Skeletal muscle satellite cell (primary cell): Measurements from ENCODE around the gene ALG6.
"Not testable (repeated sequence)": the region's sequence is repeated elsewhere in the genome, so short reads cannot be mapped to it uniquely, and the experiment has no call there.

Experiments
- H3K27me3 ChIP-seq: 2 replicates; pipeline ENCODE4 v1.7.0; 2013; ENCODE audit warnings: low read length; ENCODE audit not compliant: control insufficient read depth, insufficient read depth
- H3K36me3 ChIP-seq: 2 replicates; pipeline ENCODE4 v1.7.0; 2013; ENCODE audit warnings: mild to moderate bottlenecking, control low read depth, low read length; ENCODE audit not compliant: insufficient read depth
- H3K4me1 ChIP-seq: 2 replicates; pipeline ENCODE4 v1.7.0; 2013; ENCODE audit warnings: low read length; ENCODE audit not compliant: control insufficient read depth, insufficient read depth
- H3K4me2 ChIP-seq: 2 replicates; pipeline ENCODE4 v1.7.0; 2013; ENCODE audit warnings: mild to moderate bottlenecking, low read length
- H3K4me3 ChIP-seq: 2 replicates; pipeline ENCODE4 v1.7.0; 2013; ENCODE audit warnings: low read length
- H3K9ac ChIP-seq: 2 replicates; pipeline ENCODE4 v1.7.0; 2013; ENCODE audit warnings: mild to moderate bottlenecking, low read depth, low read length, moderate library complexity
- H3K9me3 ChIP-seq: replicated peaks from 2 replicates; pipeline ENCODE4 v1.7.0; 2013; ENCODE audit warnings: mild to moderate bottlenecking, control low read depth, low read length

Gene ALG6

DNA sequence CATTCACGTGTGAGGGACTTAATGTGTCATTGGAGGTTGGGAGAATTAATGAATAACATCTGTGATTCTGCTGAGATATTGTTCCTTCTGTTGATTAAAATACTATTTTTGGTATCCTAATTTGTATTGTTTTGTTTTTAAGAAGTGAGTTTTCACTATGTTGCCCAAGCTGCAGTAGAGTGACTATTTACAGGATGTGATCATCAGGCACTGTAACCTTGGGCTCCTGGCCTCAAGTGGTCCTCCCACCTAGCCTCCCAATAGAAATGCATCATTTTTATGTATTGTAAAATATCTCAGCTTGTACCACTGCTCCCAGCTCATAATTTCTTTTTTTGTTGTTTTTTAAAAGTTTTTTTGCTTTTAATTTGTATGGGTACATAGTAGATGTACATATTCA lies 14.3 kb downstream of the ALG6 start:
- Histone ChIP-seq H3K4me1 (no peaks in the 10 kb centered on the region), H3K4me3 (no peak overlapping the region), H3K36me3 (no peaks in the 10 kb centered on the region), H3K9me3 (no peaks in the 10 kb centered on the region), H3K4me2 (no peak overlapping the region), H3K27me3 (no peaks in the 10 kb centered on the region), H3K9ac (no peak overlapping the region)

DNA sequence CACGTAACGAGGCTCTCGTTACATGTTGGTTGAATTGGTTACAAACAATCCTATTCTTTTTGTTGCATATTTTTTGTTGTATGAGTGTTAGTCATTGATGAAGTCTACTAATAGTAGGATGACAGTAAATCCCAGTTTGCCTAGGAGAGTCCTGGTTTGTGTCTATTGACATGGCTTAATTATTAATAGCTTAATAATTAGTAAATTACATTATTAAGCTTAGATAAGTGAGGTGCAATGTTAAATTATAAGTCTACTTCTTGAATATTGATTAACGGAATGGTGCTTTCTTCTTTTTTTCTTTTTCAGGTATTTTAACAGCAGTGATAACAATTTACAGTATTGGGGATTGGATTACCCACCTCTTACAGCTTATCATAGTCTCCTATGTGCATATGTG lies 34.5 kb downstream of the ALG6 start:
- Histone ChIP-seq H3K27me3 (no peaks in the 10 kb centered on the region), H3K4me1 (no peaks in the 10 kb centered on the region), H3K36me3 (peaks cover 4% of the 10 kb centered on the region), H3K4me2 (no peak overlapping the region), H3K4me3 (no peak overlapping the region), H3K9ac (no peak overlapping the region), H3K9me3 (no peaks in the 10 kb centered on the region)

DNA sequence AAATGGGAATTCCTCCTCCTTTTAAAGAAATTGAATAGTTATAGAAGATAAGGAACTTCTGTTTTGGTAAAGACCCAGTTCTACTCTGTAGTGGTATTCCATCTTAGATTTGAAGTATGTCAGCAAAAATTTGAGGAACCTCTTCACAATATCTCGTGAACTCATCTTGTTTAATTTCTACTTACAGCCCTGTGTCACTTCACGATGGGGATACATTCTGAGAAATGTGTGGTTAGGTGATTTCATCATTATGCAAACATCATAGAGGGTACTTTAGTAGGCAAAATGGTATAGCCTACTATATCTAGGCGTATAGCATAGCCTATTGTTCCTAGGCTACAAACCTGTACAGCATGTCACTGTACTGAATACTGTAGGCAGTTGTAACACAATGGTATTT lies 36.0 kb downstream of the ALG6 start:
- no peaks in the 10 kb centered on the region for H3K4me1 ChIP-seq

DNA sequence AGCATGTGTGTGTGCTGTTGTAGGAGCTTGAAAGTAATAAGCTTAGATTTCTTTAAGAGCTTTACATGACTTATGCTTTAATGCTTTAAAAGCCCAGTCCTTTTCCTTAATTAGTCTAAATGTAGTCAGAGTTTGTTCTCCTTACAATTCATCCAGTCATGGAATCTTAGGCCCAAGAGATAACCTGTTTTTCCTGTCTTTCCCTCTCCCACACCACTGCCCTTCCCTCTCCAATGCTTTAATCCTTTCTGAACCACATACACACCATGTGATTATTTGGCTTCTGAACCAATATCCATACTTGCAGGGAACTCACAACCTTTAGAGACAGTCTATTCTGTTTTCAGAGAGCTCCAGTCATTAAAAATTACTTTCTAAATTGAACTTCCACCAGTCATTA lies 37.6 kb downstream of the ALG6 start:
- H3K4me1 ChIP-seq: no peaks in the 10 kb centered on the region
- H3K9me3 ChIP-seq: no peaks in the 10 kb centered on the region
- H3K36me3 ChIP-seq: peaks cover 4% of the 10 kb centered on the region
- no peak overlapping the region for H3K4me3 ChIP-seq
- H3K9ac ChIP-seq: no peak overlapping the region
- H3K4me2 ChIP-seq: no peak overlapping the region
- H3K27me3 ChIP-seq: no peaks in the 10 kb centered on the region

More for the DNA sequence above, 36.0 kb downstream of the ALG6 start:
- Histone ChIP-seq H3K4me2 (no peak overlapping the region), H3K9ac (no peak overlapping the region), H3K27me3 (no peaks in the 10 kb centered on the region), H3K4me3 (no peak overlapping the region), H3K36me3 (peaks cover 4% of the 10 kb centered on the region), H3K9me3 (no peaks in the 10 kb centered on the region)

DNA sequence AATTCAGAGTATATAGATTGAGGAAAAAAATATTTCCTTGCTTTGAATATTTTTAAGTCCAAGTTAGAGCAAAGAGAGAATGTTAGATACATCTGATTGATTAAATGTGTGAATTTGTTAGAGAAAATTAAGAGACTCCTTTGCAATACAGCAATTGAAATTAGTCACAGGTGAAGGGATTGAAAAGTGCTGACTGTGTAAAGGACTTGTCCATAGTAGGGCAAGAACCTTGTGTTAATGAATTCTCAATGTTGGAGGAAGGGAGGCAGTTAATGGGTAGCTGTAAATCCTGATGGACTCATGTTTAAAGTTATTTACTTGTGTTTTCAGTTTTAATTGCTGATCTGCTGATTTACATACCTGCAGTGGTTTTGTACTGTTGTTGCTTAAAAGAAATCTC lies 38.6 kb downstream of the ALG6 start:
- H3K4me1 ChIP-seq: no peaks in the 10 kb centered on the region
- H3K4me3 ChIP-seq: no peak overlapping the region
- peaks cover 4% of the 10 kb centered on the region for H3K36me3 ChIP-seq
- no peaks in the 10 kb centered on the region for H3K9me3 ChIP-seq
- H3K9ac ChIP-seq: no peak overlapping the region
- no peak overlapping the region for H3K4me2 ChIP-seq
- H3K27me3 ChIP-seq: no peaks in the 10 kb centered on the region

DNA sequence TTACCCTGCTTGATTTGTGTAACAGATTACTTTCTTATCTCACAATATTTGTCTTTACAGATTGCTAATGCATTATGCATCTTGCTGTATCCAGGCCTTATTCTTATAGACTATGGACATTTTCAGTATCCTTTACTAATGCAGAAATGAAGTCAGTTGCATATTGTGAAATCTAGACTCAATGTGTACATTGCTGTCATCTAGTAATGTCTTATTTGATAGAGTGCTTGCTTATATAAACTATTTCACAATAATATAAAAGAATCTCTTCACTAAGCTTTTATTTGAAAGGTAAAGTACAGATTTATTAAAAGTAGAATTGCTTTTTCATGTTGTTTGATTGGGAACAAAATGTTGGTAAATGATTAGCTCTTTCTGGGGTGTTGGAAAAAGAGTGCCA lies 39.6 kb downstream of the ALG6 start:
- Histone ChIP-seq H3K27me3 (no peaks in the 10 kb centered on the region), H3K9ac (no peak overlapping the region), H3K4me1 (no peaks in the 10 kb centered on the region), H3K36me3 (peaks cover 4% of the 10 kb centered on the region), H3K4me3 (no peak overlapping the region), H3K4me2 (no peak overlapping the region), H3K9me3 (no peaks in the 10 kb centered on the region)

DNA sequence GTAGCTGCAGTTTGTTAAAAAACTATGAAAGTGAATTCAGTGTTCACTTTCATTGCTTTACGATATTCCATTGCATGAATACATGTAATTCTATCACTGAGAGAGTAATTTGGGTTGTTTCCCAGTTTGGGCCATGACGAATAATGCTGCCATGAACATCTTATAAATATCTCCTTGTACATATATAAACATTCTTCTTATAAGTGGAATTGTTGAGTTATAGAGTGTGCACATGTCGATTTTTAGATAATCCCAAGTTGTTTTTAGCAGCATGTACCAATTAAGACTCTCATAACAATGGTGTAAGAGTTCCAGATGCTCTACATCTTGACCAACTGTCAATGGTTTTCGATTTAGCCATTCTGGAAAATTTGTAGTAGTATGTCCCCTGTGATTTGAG lies 40.9 kb downstream of the ALG6 start:
- H3K4me1 ChIP-seq: no peaks in the 10 kb centered on the region
- H3K9ac ChIP-seq: no peak overlapping the region
- H3K9me3 ChIP-seq: no peaks in the 10 kb centered on the region
- H3K27me3 ChIP-seq: no peaks in the 10 kb centered on the region
- no peak overlapping the region for H3K4me3 ChIP-seq
- peaks cover 4% of the 10 kb centered on the region for H3K36me3 ChIP-seq
- H3K4me2 ChIP-seq: no peak overlapping the region

DNA sequence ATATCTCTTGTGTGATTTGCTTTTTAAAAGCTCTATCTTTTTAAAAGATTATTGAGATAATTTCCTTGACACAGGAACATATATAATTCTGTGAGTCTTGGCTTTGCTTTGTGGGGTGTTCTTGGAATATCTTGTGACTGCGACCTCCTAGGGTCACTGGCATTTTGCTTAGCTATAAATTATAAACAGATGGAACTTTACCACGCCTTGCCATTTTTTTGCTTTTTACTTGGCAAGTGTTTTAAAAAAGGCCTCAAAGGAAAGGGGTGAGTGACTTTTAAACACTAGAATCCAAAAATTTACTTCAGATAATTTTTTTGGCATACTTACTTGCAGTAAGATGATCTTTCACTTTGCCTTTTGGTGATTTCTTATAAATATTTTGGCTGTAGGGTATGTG lies 43.6 kb downstream of the ALG6 start:
- no peak overlapping the region for H3K4me2 ChIP-seq
- H3K4me3 ChIP-seq: no peak overlapping the region
- no peaks in the 10 kb centered on the region for H3K9me3 ChIP-seq
- no peaks in the 10 kb centered on the region for H3K36me3 ChIP-seq
- H3K4me1 ChIP-seq: no peaks in the 10 kb centered on the region
- no peak overlapping the region for H3K9ac ChIP-seq
- no peaks in the 10 kb centered on the region for H3K27me3 ChIP-seq

DNA sequence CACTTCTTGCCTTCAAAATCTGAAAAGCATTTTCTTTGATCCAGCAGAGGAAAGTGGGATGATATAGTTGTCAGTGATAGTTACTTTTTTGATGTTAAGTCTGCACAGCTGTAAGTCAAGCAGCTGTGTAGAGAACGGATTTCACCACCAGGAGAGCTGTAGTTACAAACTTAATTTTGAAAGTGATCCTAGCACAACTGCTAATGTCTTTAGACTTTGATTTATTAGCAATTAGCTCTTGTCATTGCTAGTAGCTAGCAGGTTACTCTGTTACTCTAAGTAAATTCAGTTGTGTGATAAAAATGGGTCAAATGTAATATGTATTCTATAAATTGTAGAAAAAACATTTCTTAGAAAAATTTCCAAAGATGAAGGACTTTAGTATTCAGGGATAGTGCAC lies 46.0 kb downstream of the ALG6 start:
- Histone ChIP-seq H3K27me3 (no peaks in the 10 kb centered on the region), H3K36me3 (no peaks in the 10 kb centered on the region), H3K4me2 (no peak overlapping the region), H3K4me3 (no peak overlapping the region), H3K9me3 (no peaks in the 10 kb centered on the region), H3K9ac (no peak overlapping the region), H3K4me1 (no peaks in the 10 kb centered on the region)

DNA sequence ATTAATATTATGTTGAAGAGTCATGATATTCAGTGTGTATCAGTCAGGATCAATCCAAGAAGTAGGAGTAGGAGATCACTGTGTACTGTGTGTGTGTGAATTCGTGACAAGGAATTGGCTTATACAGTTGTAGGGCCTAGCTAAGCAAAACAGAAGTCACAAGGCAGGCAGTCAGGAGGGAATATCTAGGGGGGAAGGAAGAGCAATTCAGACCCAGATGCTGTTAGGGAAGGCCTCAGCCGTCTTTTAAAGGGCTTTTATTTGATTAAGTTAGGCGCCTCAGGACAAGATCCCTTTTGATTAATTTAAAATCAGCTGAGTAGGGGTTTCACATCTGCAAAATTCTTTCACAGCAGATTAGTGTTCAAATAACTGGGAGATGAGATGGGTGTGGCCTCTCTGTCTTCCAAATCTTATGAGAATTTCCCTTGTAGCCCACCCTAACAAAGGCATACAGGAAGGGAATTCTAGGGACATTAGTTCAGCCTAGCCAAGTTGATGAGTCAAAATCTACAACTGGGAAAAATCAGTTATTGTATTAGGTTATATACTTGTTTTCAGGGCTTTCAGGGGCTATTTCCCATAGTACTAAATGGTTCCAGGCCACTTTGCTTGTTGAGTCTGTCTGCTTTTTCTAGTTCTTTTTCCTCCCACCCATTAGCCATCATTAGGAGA lies 47.4 kb downstream of the ALG6 start:
- no peak overlapping the region for H3K4me2 ChIP-seq
- H3K4me1 ChIP-seq: no peaks in the 10 kb centered on the region
- H3K9ac ChIP-seq: no peak overlapping the region
- H3K27me3 ChIP-seq: no peaks in the 10 kb centered on the region
- H3K36me3 ChIP-seq: no peaks in the 10 kb centered on the region
- H3K9me3 ChIP-seq: no peaks in the 10 kb centered on the region
- H3K4me3 ChIP-seq: no peak overlapping the region

DNA sequence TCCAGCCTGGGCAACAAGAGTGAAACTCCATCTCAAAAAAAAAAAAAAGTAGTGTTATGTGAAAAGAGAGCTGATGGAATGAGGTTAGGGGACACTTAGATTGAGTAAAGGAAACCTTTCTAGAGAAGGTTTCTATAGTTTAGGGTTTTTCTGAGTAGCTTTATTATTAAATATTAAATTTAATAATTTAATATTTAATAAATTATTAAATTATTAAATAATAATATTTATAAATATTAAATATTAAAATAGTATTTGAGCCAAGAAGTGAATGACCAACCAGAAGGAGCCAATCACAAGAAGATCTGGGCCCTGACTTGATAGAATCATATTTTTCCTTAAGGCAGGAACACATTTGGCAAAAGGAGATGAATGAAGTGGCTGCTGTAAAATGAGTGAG lies 50.7 kb downstream of the ALG6 start:
- Histone ChIP-seq H3K4me2 (no peak overlapping the region), H3K9ac (no peak overlapping the region), H3K36me3 (no peaks in the 10 kb centered on the region), H3K9me3 (no peaks in the 10 kb centered on the region), H3K27me3 (no peaks in the 10 kb centered on the region), H3K4me3 (no peak overlapping the region), H3K4me1 (no peaks in the 10 kb centered on the region)

DNA sequence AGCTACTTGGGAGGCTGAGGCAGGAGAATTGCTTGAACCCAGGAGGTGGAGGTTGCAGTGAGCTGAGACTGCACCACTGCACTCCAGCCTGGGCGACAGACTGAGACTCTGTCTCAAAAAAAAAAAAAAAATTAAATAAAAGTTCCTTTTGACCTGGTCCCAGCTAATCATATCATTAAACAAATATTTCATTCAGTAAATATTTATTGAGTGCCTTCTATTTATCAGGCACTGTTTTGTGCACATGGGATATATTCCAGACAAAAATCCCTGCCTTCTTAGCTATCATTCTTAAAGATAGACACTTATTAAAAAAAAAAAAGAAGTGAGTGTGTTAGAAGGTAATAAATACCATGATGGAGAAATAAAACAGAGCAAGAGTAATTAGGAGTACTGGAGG lies 53.3 kb downstream of the ALG6 start:
- H3K9ac ChIP-seq, H3K4me1 ChIP-seq, H3K9me3 ChIP-seq, H3K4me2 ChIP-seq, H3K36me3 ChIP-seq, H3K4me3 ChIP-seq, H3K27me3 ChIP-seq: not testable (repeated sequence)
